ENCODE results near the gene ARVCF. TPM values are rescaled to one million over a fixed set of nuclear protein-coding genes. Genes with fewer than 3 reads are reported as not detected.

ARVCF gene
- polyA plus RNA-seq, 1 donor from 2014 or later, result 112 TPM

DNA sequence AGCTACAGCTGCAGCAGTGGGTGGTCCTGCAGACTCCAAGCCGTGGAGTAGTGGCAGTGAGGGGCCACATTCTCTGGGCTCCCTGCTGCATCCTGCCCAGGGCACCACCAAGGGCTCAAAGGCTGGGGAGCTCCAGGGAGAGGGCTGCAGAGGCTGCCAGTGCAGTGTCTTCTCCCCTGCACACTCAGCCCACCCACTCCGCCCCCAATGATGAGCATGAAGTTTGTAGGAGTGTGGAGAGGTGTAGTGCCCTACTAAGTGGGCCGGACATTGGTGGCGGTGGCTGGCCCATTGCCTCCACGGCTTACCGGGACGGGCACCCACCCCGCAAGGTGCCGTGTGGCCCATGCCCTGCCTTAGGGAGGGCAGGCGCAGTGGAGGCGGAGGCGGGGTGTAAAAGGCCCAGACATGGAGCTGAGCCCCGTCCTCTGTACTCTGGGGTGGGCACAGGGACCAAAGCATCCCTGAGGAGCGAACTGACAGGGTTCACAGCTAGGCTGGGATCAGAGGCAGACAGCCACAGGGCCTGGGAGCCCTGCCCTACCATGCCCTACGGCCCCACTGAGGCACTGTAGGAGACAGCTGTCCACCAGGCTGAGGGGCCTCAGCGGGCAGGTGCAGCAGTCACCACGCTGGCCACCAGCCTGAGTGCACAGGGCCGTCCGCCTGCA lies 18.9 kb downstream of the ARVCF start:
- Histone ChIP-seq H3K36me3 (ENCODE audit: insufficient read depth, low read length) (no peaks in the 10 kb centered on the region), H3K79me2 (replicated peaks; ENCODE audit: insufficient read depth, low read length) (no peaks in the 10 kb centered on the region), H4K20me1 (ENCODE audit: insufficient read depth) (no peaks in the 10 kb centered on the region), H3K27ac (ENCODE audit: low read length) (no peak overlapping the region), H2AFZ (ENCODE audit: low read depth, low read length) (no peak overlapping the region), H3K27me3 (ENCODE audit: insufficient read depth, low read depth, low read length) (no peaks in the 10 kb centered on the region), H3K9me3 (ENCODE audit: low read length) (no peaks in the 10 kb centered on the region), H3K9ac (ENCODE audit: low read length) (no peak overlapping the region), H3F3A (ENCODE audit: insufficient read depth, low read length, poor library complexity, severe bottlenecking) (no peaks in the 10 kb centered on the region), H3K4me2 (ENCODE audit: low read length) (no peak overlapping the region), H3K4me3 (ENCODE audit: low read length) (peak overlapping the region; percentile 7), H3K9me2 (ENCODE audit: insufficient read depth, low read length) (no peaks in the 10 kb centered on the region)
- TF ChIP-seq, protein P1, sequence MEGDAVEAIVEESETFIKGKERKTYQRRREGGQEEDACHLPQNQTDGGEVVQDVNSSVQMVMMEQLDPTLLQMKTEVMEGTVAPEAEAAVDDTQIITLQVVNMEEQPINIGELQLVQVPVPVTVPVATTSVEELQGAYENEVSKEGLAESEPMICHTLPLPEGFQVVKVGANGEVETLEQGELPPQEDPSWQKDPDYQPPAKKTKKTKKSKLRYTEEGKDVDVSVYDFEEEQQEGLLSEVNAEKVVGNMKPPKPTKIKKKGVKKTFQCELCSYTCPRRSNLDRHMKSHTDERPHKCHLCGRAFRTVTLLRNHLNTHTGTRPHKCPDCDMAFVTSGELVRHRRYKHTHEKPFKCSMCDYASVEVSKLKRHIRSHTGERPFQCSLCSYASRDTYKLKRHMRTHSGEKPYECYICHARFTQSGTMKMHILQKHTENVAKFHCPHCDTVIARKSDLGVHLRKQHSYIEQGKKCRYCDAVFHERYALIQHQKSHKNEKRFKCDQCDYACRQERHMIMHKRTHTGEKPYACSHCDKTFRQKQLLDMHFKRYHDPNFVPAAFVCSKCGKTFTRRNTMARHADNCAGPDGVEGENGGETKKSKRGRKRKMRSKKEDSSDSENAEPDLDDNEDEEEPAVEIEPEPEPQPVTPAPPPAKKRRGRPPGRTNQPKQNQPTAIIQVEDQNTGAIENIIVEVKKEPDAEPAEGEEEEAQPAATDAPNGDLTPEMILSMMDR (IDR thresholded peaks at IDR 0.05; ENCODE audit: poor library complexity, severe bottlenecking), result no peak
- no peak for TF ChIP-seq RAD21 (conservative IDR thresholded peaks at IDR 0.05)
- TF ChIP-seq, protein P2, sequence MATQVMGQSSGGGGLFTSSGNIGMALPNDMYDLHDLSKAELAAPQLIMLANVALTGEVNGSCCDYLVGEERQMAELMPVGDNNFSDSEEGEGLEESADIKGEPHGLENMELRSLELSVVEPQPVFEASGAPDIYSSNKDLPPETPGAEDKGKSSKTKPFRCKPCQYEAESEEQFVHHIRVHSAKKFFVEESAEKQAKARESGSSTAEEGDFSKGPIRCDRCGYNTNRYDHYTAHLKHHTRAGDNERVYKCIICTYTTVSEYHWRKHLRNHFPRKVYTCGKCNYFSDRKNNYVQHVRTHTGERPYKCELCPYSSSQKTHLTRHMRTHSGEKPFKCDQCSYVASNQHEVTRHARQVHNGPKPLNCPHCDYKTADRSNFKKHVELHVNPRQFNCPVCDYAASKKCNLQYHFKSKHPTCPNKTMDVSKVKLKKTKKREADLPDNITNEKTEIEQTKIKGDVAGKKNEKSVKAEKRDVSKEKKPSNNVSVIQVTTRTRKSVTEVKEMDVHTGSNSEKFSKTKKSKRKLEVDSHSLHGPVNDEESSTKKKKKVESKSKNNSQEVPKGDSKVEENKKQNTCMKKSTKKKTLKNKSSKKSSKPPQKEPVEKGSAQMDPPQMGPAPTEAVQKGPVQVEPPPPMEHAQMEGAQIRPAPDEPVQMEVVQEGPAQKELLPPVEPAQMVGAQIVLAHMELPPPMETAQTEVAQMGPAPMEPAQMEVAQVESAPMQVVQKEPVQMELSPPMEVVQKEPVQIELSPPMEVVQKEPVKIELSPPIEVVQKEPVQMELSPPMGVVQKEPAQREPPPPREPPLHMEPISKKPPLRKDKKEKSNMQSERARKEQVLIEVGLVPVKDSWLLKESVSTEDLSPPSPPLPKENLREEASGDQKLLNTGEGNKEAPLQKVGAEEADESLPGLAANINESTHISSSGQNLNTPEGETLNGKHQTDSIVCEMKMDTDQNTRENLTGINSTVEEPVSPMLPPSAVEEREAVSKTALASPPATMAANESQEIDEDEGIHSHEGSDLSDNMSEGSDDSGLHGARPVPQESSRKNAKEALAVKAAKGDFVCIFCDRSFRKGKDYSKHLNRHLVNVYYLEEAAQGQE (IDR thresholded peaks at IDR 0.05; ENCODE audit: borderline replicate concordance), result no peak
- no peak for TF ChIP-seq POLR2AphosphoS5 (IDR thresholded peaks at IDR 0.05)
- TF ChIP-seq EP300 (conservative IDR thresholded peaks at IDR 0.05; ENCODE audit: poor library complexity, severe bottlenecking), result no peak
- TF ChIP-seq TAF1 (IDR thresholded peaks at IDR 0.05; ENCODE audit: low read depth), result no peak
- TF ChIP-seq SMC3 (conservative IDR thresholded peaks at IDR 0.05; ENCODE audit: poor library complexity), result no peak
- no peak for TF ChIP-seq MXI1 (conservative IDR thresholded peaks at IDR 0.05; ENCODE audit: poor library complexity, severe bottlenecking)
- TF ChIP-seq EZH2 (IDR thresholded peaks at IDR 0.05; ENCODE audit: borderline replicate concordance, insufficient read depth, low read length, poor library complexity, severe bottlenecking), result no peak

DNA sequence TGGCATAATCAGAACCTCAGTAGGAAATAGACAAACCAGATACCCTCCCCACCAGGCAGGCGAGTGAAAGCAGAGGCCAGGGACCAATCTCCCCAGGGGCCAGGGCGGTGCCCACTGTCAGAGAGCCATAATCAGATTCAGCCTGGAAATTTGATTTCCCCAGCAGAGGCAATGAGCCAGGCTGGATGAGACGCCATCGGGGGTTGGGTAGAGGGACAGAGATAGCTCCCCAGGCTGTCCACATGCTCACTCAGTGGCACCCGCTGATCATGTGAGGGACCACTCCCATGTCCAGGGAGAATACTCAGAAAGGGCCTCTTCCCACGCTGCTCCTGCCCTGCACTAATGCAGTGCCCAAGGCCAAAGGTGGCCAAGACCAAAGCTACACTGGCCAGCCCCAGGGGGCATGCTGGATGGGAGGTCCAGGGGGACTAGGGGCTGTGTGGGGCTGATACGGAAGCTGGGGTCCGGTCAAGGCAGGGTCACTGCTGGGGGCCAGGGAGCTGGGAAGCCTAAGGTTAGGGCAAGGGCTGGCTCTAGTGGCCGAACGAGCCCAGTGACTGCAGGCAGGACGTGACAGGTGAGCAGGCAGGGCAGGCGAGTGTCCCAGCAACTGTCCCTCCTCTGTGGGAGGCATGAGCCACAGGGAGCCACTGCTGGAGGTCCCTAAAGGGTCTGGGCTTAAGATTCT lies 19.8 kb downstream of the ARVCF start:
- H4K20me1 ChIP-seq (ENCODE audit: insufficient read depth), result no peaks in the 10 kb centered on the region
- no peaks in the 10 kb centered on the region for H3K79me2 ChIP-seq (replicated peaks; ENCODE audit: insufficient read depth, low read length)
- no peaks in the 10 kb centered on the region for H3F3A ChIP-seq (ENCODE audit: insufficient read depth, low read length, poor library complexity, severe bottlenecking)
- no peaks in the 10 kb centered on the region for H3K27me3 ChIP-seq (ENCODE audit: insufficient read depth, low read depth, low read length)
- no peaks in the 10 kb centered on the region for H3K9me2 ChIP-seq (ENCODE audit: insufficient read depth, low read length)
- no peaks in the 10 kb centered on the region for H3K9me3 ChIP-seq (ENCODE audit: low read length)
- no peak overlapping the region for H3K9ac ChIP-seq (ENCODE audit: low read length)
- no peak overlapping the region for H3K4me3 ChIP-seq (ENCODE audit: low read length)
- H3K36me3 ChIP-seq (ENCODE audit: insufficient read depth, low read length), result no peaks in the 10 kb centered on the region
- no peak overlapping the region for H3K4me2 ChIP-seq (ENCODE audit: low read length)
- no peak for TF ChIP-seq POLR2AphosphoS5 (IDR thresholded peaks at IDR 0.05)
- no peak for TF ChIP-seq EZH2 (IDR thresholded peaks at IDR 0.05; ENCODE audit: borderline replicate concordance, insufficient read depth, low read length, poor library complexity, severe bottlenecking)
- no peak for TF ChIP-seq SMC3 (conservative IDR thresholded peaks at IDR 0.05; ENCODE audit: poor library complexity)
- TF ChIP-seq RAD21 (conservative IDR thresholded peaks at IDR 0.05), result no peak
- TF ChIP-seq, protein P1 (IDR thresholded peaks at IDR 0.05; ENCODE audit: poor library complexity, severe bottlenecking), result no peak
- TF ChIP-seq, protein P2 (IDR thresholded peaks at IDR 0.05; ENCODE audit: borderline replicate concordance), result no peak
- TF ChIP-seq TAF1 (IDR thresholded peaks at IDR 0.05; ENCODE audit: low read depth), result no peak
- TF ChIP-seq EP300 (conservative IDR thresholded peaks at IDR 0.05; ENCODE audit: poor library complexity, severe bottlenecking), result no peak
- no peak for TF ChIP-seq MXI1 (conservative IDR thresholded peaks at IDR 0.05; ENCODE audit: poor library complexity, severe bottlenecking)
- H3K27ac ChIP-seq (ENCODE audit: low read length), result no peak overlapping the region
- no peak overlapping the region for H2AFZ ChIP-seq (ENCODE audit: low read depth, low read length)

Measured in neural cell (in vitro differentiated cells).